Vagina (tissue), 2 donors: Measurements from ENCODE around the gene STC2.

ENCODE experiments used
- POLR2A ChIP-seq, 2 donors: fragments of 450-650 bp; IDR thresholded peaks; one replicate each; pipeline ENCODE4 v1.6.1; 2017; ENCODE audit warnings: antibody characterized with exemption in 2 of 2, mild to moderate bottlenecking in 2 of 2, moderate library complexity in 2 of 2
- TF ChIP-seq, protein P1 (sequence below), 3 experiments: fragments of 450-650 bp in 2 of 3; fragments of 200-600 bp in 1 of 3; sonication (generic) in 1 of 3; IDR thresholded peaks; one replicate each; pipeline ENCODE4 v1.5.1; 2017 to 2019; ENCODE audit warnings: antibody characterized with exemption in 3 of 3, mild to moderate bottlenecking in 2 of 3, moderate library complexity in 2 of 3

DNA sequence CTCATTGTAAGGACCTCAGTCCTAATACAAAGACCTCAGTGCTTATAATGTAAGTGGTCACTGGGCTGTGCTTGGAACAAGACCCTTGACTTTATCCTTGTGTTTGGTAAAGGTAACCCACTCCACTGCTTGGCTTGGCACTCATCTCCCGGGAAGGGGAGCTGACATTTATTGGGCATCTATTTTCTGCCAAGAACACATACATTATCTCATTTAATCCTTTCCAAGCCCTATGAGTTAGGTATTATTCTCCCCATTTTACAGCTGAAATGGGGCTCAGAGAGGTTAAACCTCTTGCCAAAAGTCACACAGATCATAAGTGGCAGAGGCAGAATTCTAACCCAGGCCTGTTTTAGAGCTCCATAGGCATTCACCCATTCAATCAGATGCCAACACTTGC lies 32.4 kb downstream of the STC2 start:
- TF ChIP-seq, protein P1, sequence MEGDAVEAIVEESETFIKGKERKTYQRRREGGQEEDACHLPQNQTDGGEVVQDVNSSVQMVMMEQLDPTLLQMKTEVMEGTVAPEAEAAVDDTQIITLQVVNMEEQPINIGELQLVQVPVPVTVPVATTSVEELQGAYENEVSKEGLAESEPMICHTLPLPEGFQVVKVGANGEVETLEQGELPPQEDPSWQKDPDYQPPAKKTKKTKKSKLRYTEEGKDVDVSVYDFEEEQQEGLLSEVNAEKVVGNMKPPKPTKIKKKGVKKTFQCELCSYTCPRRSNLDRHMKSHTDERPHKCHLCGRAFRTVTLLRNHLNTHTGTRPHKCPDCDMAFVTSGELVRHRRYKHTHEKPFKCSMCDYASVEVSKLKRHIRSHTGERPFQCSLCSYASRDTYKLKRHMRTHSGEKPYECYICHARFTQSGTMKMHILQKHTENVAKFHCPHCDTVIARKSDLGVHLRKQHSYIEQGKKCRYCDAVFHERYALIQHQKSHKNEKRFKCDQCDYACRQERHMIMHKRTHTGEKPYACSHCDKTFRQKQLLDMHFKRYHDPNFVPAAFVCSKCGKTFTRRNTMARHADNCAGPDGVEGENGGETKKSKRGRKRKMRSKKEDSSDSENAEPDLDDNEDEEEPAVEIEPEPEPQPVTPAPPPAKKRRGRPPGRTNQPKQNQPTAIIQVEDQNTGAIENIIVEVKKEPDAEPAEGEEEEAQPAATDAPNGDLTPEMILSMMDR (IDR thresholded peaks at IDR 0.05) = no peak
- TF ChIP-seq POLR2A (IDR thresholded peaks at IDR 0.05) = no peak
